Pancreas (tissue), 10 donors: Measurements from ENCODE around the gene NFIA. TPM values are rescaled to one million over a fixed set of nuclear protein-coding genes. Genes with fewer than 3 reads are reported as not detected.

Source experiments
- ATAC-seq, 4 donors: fragments of 200-7000 bp; cut with Tn5 transposase; one replicate each; pipeline versions ENCODE4 v1.8.0 to v1.9.1; 2020; ENCODE audit warnings: mild to moderate bottlenecking in 4 of 4, moderate library complexity in 4 of 4
- DNase-seq, 6 donors: peaks; one replicate each; pipeline ENCODE4 v3.0.0-alpha.2; 2020
- FAIRE-seq: peaks from 2 replicates; lab custom pipeline; 2012; peaks lifted over from hg19 to GRCh38; lab: Jason Lieb, UNC
- H3K27ac ChIP-seq, 4 donors: fragments of 200-600 bp; sonication (generic); 1 replicate in 3 of 4; 2 replicates in 1 of 4; pipeline versions ENCODE4 v1.5.0 to v1.8.0; 2020
- H3K27me3 ChIP-seq, 4 donors: fragments of 200-600 bp; one replicate each; pipeline ENCODE4 v1.8.0; 2021
- H3K36me3 ChIP-seq, 3 donors: fragments of 200-600 bp; sonication (generic) in 1 of 3; one replicate each; pipeline versions ENCODE4 v1.5.0 to v1.8.0; 2020 to 2021
- H3K4me1 ChIP-seq, 3 donors: fragments of 200-600 bp; one replicate each; pipeline ENCODE4 v1.8.0; 2021
- H3K4me3 ChIP-seq, 4 donors: fragments of 200-600 bp; sonication (generic) in 2 of 4; one replicate each; pipeline versions ENCODE4 v1.5.0 to v1.8.0; 2020 to 2021
- H3K9me3 ChIP-seq, 4 donors: fragments of 200-600 bp; one replicate each; pipeline ENCODE4 v1.8.0; 2021
- WGBS, 2 donors: extraction: QIAGEN DNeasy Blood & Tissue Kit; methylation state at CpG; one replicate each; pipeline ENCODE4 v1.1.7; 2013; 5-methylcytosine and 5-hydroxymethylcytosine counted together
- intact Hi-C, 3 donors: fragments of 100-400 bp; cut with DNase I; formaldehyde crosslinking; loops; one replicate each; pipeline versions ENCODE4 v1.11.1 to v1.14.2; 2022
- polyA plus RNA-seq, 2 donors: library from polyadenylated mRNA; stranded (reverse); fragments of 200-250 nt; gene quantifications; one replicate each; pipeline ENCODE4 v1.2.3, GENCODE V29; 2013
- total RNA-seq, 6 donors: library from RNA; stranded (reverse); fragmentation: NEBNext Ultra II Directional in 4 of 6; extraction: Animal tissue kit (Norgen Biotek cat#: 25700) in 4 of 6; gene quantifications; one replicate each; pipeline versions ENCODE4 v1.2.1 to v1.2.4, GENCODE V29; 2021 to 2023
- TF ChIP-seq, protein P1 (sequence below), 4 donors: fragments of 200-600 bp; sonication (generic) in 3 of 4; IDR thresholded peaks; one replicate each; pipeline versions ENCODE4 v1.5.0 to v1.8.0; 2021; ENCODE audit warnings: antibody characterized with exemption in 4 of 4
- donor health status: healthy with polysubstance abuse.
- donor health status: DM: no; HTN: no; CAD: no; lungs with moderate emphysema.
- donor health status: DM: no; HTN: no; CAD: no.
- donor health status: control.
- donor health status: control.
- donor health status: Bipolar disorder and iron deficiency.
- donor health status: DM: yes; HTN: yes; CAD: no.
- donor health status: DM: no; HTN: no; CAD: no.
- donor health status: DM: no; HTN: no; CAD: no.
- donor health status: DM: yes; HTN: yes; CAD: no.

Gene NFIA
- total and polyA plus RNA-seq, 8 donors = 4.9 to 48.1 (median 30.2) TPM

DNA sequence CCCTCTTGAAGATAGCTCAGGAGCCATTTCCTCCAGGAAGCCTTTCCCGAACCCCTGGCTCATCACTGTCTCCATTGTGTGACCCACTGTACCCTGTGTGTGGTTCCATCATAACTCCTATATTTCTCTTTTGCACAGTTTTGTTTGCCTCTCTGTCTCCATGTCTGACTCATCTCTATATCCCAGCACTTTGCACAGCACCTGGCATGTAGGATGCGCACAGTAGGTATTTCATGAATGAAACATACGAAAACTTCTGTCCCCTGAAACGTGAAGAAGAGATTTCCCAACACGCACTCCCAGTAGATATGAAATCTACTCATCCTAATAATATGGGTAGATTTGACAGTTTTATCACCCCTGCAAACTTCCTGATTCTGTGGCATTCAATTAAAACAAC is 275.2 kb downstream of the NFIA start:
- WGBS, 2 donors = 78% methylated on average over 5 of the region's 5 CpGs
- DNase-seq (no peak), ATAC-seq (no peak), FAIRE-seq (no peak)
- Histone ChIP-seq H3K4me1 (no peaks in the 10 kb centered on the region), H3K9me3 (no peaks in the 10 kb centered on the region), H3K4me3 (no peak overlapping the region), H3K36me3 (peaks cover 0 to 19% (median 0%) of the 10 kb centered on the region in 3 donors), H3K27ac (no peak overlapping the region), H3K27me3 (no peaks in the 10 kb centered on the region)
- intact Hi-C loops = no loop called here
- TF ChIP-seq, protein P1, sequence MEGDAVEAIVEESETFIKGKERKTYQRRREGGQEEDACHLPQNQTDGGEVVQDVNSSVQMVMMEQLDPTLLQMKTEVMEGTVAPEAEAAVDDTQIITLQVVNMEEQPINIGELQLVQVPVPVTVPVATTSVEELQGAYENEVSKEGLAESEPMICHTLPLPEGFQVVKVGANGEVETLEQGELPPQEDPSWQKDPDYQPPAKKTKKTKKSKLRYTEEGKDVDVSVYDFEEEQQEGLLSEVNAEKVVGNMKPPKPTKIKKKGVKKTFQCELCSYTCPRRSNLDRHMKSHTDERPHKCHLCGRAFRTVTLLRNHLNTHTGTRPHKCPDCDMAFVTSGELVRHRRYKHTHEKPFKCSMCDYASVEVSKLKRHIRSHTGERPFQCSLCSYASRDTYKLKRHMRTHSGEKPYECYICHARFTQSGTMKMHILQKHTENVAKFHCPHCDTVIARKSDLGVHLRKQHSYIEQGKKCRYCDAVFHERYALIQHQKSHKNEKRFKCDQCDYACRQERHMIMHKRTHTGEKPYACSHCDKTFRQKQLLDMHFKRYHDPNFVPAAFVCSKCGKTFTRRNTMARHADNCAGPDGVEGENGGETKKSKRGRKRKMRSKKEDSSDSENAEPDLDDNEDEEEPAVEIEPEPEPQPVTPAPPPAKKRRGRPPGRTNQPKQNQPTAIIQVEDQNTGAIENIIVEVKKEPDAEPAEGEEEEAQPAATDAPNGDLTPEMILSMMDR (IDR thresholded peaks at IDR 0.05) = no peak

DNA sequence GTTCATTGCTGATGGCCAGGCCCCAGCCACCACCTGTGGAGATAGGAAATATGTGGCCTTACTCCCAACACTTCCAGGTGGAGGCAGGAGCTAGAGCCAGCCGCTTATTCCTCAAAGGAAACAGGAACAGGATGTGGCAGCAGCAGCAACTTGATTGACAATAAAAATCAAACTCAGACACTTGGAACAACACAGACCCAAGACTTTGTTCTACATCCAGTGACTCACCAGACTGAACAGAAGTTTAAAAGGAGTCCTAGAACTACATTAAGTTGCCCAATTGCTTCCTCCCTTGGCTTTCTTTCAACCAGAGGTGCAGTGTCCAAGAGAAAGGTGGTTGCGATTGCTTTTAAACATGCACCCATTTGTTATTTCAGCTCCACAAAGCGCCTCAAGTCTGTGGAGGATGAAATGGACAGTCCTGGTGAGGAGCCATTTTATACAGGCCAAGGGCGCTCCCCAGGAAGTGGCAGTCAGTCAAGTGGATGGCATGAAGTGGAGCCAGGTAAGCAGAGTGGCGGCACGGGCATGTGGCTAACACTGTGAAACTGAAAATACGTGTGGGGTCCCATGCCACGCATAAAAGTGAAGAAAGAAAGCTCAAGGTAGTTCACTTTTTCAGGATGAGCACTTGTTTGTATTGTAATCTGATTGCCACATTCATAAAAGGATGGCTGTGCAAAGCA is 276.6 kb downstream of the NFIA start:
- Histone ChIP-seq H3K27ac (no peak overlapping the region), H3K9me3 (no peaks in the 10 kb centered on the region), H3K36me3 (peaks cover 0 to 19% (median 0%) of the 10 kb centered on the region in 3 donors), H3K4me3 (no peak overlapping the region), H3K4me1 (no peaks in the 10 kb centered on the region), H3K27me3 (no peaks in the 10 kb centered on the region)
- TF ChIP-seq, protein P1 (IDR thresholded peaks at IDR 0.05) = no peak
- no peak for DNase-seq
- WGBS, 2 donors = 96 to 98% methylated on average over 8 of the region's 8 CpGs
- no peak for ATAC-seq
- no peak for FAIRE-seq
- intact Hi-C loops = no loop called here

DNA sequence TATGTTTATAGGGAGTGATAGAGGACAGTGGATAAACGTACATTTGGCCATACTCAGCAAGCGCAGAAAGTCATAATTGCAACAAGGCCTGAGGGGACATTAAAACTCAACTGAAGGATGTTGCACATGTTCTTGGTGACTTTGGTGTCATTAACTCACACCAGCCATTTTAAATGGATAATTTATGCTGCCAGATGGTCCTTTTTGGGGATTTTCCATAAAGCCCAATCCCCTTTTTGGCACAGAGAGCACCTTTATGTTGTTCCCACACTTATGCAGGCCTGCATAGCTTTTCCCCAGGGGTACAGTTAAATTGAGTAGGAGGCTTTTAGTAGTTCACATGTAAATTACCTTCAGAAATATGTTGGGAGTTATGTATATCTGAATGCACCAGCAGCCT is 279.6 kb downstream of the NFIA start:
- H3K27me3 ChIP-seq = no peaks in the 10 kb centered on the region
- intact Hi-C loops = no loop called here
- peaks cover 0 to 19% (median 0%) of the 10 kb centered on the region in 3 donors for H3K36me3 ChIP-seq
- ATAC-seq (no peak), FAIRE-seq (no peak), DNase-seq (no peak)
- TF ChIP-seq, protein P1 (IDR thresholded peaks at IDR 0.05) = no peak
- H3K4me3 ChIP-seq = no peak overlapping the region
- H3K9me3 ChIP-seq = no peaks in the 10 kb centered on the region
- no peaks in the 10 kb centered on the region for H3K4me1 ChIP-seq
- 90 to 95% methylated on average over 2 of the region's 2 CpGs for WGBS, 2 donors
- H3K27ac ChIP-seq = no peak overlapping the region

DNA sequence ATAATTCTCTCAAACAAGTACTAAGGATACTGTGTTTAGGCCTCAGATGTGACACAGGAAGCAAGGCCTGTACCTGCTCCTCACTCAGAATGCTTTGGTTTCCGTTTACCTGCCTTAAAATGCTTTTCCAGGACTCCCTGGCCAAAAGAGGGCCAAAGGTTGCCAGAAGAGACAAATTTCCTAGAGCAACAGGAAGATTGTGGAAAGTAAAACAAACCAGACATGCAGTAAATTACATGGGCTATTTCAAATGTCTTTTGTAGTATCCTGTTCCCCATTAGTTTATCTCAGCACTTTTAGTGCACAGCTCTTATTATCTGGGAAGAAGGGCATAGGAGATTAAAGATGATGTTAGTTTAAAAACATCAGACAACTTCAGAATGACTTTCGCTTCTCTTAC is 280.0 kb downstream of the NFIA start:
- Histone ChIP-seq H3K4me1 (no peaks in the 10 kb centered on the region), H3K36me3 (peaks cover 0 to 19% (median 0%) of the 10 kb centered on the region in 3 donors), H3K4me3 (no peak overlapping the region), H3K27me3 (no peaks in the 10 kb centered on the region), H3K27ac (no peak overlapping the region), H3K9me3 (no peaks in the 10 kb centered on the region)
- TF ChIP-seq, protein P1 (IDR thresholded peaks at IDR 0.05) = no peak
- no peak for ATAC-seq
- WGBS, 2 donors = 83 to 93% methylated on average over 2 of the region's 2 CpGs
- FAIRE-seq = no peak
- intact Hi-C loops = no loop called here
- no peak for DNase-seq

DNA sequence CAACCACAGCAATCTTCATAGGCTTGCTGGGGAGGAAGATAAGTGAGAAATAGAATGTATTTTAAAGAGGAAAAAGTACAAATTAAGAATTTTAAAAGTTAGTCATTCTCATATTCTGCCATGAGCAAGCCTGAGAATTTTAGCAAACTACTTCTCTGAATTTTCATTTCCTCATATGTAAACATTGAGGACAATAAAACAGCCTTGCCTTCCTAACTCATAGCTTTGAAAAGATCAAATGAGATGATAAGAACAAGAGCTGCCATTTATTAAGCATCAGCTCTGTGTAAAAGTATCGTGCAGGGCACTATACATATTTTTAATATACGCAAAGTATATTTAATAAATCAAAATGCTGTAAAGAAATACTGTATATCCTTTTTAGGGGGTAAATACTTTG is 286.0 kb downstream of the NFIA start:
- no peaks in the 10 kb centered on the region for H3K27me3 ChIP-seq
- intact Hi-C loops = no loop called here
- no peaks in the 10 kb centered on the region for H3K9me3 ChIP-seq
- no peak for FAIRE-seq
- no peak for ATAC-seq
- TF ChIP-seq, protein P1 (IDR thresholded peaks at IDR 0.05) = no peak
- DNase-seq = no peak
- no peak overlapping the region for H3K27ac ChIP-seq
- no peaks in the 10 kb centered on the region for H3K4me1 ChIP-seq
- WGBS, 2 donors = 92 to 95% methylated on average over 2 of the region's 2 CpGs
- no peak overlapping the region for H3K4me3 ChIP-seq
- H3K36me3 ChIP-seq = peaks cover 0 to 8% (median 0%) of the 10 kb centered on the region in 3 donors
